ENCODE results near the gene ADAMTSL1. TPM values are rescaled to one million over a fixed set of nuclear protein-coding genes. Genes with fewer than 3 reads are reported as not detected.

Gene ADAMTSL1
- total and polyA plus RNA-seq, 2 of the 13 experiments (the other 11 are each of a cell fraction or from before 2014, with no cell fraction given), result not detected

DNA sequence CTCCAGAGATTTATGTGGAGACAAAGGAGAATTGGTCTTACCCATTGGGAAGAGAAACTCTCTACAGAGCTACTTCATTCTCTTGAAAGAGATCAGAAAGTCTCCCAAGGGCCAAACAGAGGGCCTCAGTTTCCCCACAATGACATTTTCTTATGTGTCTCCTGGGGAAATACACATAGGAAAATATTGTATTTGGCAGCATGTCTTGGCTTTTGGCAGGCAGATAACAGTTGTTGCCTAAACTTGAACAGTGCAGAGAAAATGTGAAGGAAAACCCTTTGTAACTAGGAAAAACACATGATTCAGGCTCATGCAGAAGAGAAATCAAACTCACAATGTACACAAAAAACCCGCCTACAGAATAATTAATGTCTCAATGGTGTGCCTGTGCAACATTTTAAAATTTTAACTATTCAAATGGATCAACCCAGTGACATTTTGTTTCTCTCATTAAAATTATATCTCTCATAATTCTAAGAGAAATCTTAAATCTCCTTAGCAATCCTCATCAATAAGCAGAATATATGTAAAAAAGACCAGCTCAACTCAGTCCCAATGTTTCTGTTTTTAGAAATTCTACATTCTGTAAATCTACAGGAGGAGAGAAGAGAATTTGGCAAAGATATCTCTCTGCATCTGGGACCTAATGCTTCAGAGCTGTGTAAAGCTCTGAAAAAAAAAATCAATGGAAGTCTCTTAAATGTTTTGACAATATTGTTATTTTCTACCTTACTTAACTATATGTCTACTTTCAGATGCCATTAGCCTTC, 205.1 kb downstream of the ADAMTSL1 start:
- Histone ChIP-seq H3K27me3 (ENCODE audit: control insufficient read depth in 1 of 2, insufficient read depth in 2 of 2, low read length in 2 of 2) (no peaks in the 10 kb centered on the region), H3K36me3 (replicated peaks in 1 of 2; ENCODE audit: control insufficient read depth in 1 of 2, insufficient read depth in 2 of 2, low read length in 2 of 2) (no peaks in the 10 kb centered on the region), H3K4me3 (replicated peaks in 1 of 3; ENCODE audit: insufficient read depth in 1 of 3, low read depth in 2 of 3, low read length in 3 of 3) (no peak overlapping the region), H3K4me1 (ENCODE audit: insufficient read depth, low read length) (no peaks in the 10 kb centered on the region), H3K9me3 (ENCODE audit: low read length) (no peaks in the 10 kb centered on the region), H3K4me2 (ENCODE audit: low read depth, low read length) (no peak overlapping the region), H3K27ac (ENCODE audit: extremely low read length, insufficient read depth, low read length) (no peak overlapping the region), H3K79me2 (ENCODE audit: insufficient read depth, low read length) (no peaks in the 10 kb centered on the region), H4K20me1 (ENCODE audit: insufficient read depth, low read length) (no peaks in the 10 kb centered on the region), H2AFZ (ENCODE audit: low read length) (no peak overlapping the region), H3K9ac (ENCODE audit: insufficient read depth, low read depth, low read length) (no peak overlapping the region)
- ChIA-PET CTCF (ENCODE audit: low intra/inter-chr PET ratio, low total read pairs) (no interaction called here), POLR2A (no interaction called here)
- intact Hi-C loops (cut with micrococcal nuclease; ENCODE audit: unreplicated experiment) (no loop called here), in situ Hi-C loops (cut with HindIII; ENCODE audit: extremely low pct_ligation_motif_present, low pct_unique_long_range_greater_than_20kb) (no loop called here)
- FAIRE-seq, result no peak
- BruUV-seq (replicated peaks), result no TSS peak
- ATAC-seq, result no peak
- WGBS (ENCODE audit: low lambda C conversion rate), result 0% methylated on average over 1 of the region's 1 CpG
- no peak for TF ChIP-seq PAX8 (CRISPR knock-in tag; IDR thresholded peaks at IDR 0.05; ENCODE audit: borderline replicate concordance)
- no peak for TF ChIP-seq CBFB (CRISPR knock-in tag; IDR thresholded peaks at IDR 0.05)
- no peak for DNase-seq (ENCODE audit: low spot score)

GRCh38 chr9:18682907-18683306, 209.0 kb downstream of the ADAMTSL1 start:
- H3K27ac ChIP-seq (ENCODE audit: extremely low read length, insufficient read depth, low read length), result no peak overlapping the region
- H3K27me3 ChIP-seq (ENCODE audit: control insufficient read depth in 1 of 2, insufficient read depth in 2 of 2, low read length in 2 of 2), result no peaks in the 10 kb centered on the region
- no peak overlapping the region for H2AFZ ChIP-seq (ENCODE audit: low read length)
- H3K79me2 ChIP-seq (ENCODE audit: insufficient read depth, low read length), result no peaks in the 10 kb centered on the region
- H3K36me3 ChIP-seq (replicated peaks in 1 of 2; ENCODE audit: control insufficient read depth in 1 of 2, insufficient read depth in 2 of 2, low read length in 2 of 2), result no peaks in the 10 kb centered on the region
- no peak overlapping the region for H3K9ac ChIP-seq (ENCODE audit: insufficient read depth, low read depth, low read length)
- H4K20me1 ChIP-seq (ENCODE audit: insufficient read depth, low read length), result no peaks in the 10 kb centered on the region
- ATAC-seq, result no peak
- no peak overlapping the region for H3K4me3 ChIP-seq (replicated peaks in 1 of 3; ENCODE audit: insufficient read depth in 1 of 3, low read depth in 2 of 3, low read length in 3 of 3)
- intact Hi-C loops (cut with micrococcal nuclease; ENCODE audit: unreplicated experiment) (no loop called here), in situ Hi-C loops (cut with HindIII; ENCODE audit: extremely low pct_ligation_motif_present, low pct_unique_long_range_greater_than_20kb) (no loop called here)
- no TSS peak for BruUV-seq (replicated peaks)
- no peak for FAIRE-seq
- WGBS (ENCODE audit: low lambda C conversion rate), result 19% methylated on average over 6 of the region's 6 CpGs
- ChIA-PET POLR2A (no interaction called here), CTCF (ENCODE audit: low intra/inter-chr PET ratio, low total read pairs) (no interaction called here)
- DNase-seq (ENCODE audit: low spot score), result no peak
- no peaks in the 10 kb centered on the region for H3K4me1 ChIP-seq (ENCODE audit: insufficient read depth, low read length)
- no peaks in the 10 kb centered on the region for H3K9me3 ChIP-seq (ENCODE audit: low read length)
- no peak for TF ChIP-seq ATM (IDR thresholded peaks at IDR 0.05; ENCODE audit: borderline replicate concordance)
- TF ChIP-seq ZNF451 (CRISPR knock-in tag; IDR thresholded peaks at IDR 0.05), result no peak
- TF ChIP-seq RBFOX2 (IDR thresholded peaks at IDR 0.05; ENCODE audit: low read depth, low read length), result no peak
- no peak for TF ChIP-seq MTF2 (CRISPR knock-in tag; IDR thresholded peaks at IDR 0.05; ENCODE audit: borderline replicate concordance)
- no peak for TF ChIP-seq NRL (CRISPR knock-in tag; IDR thresholded peaks at IDR 0.05; ENCODE audit: borderline replicate concordance)
- no peak for TF ChIP-seq ZNF468 (CRISPR knock-in tag; IDR thresholded peaks at IDR 0.05)
- TF ChIP-seq MED1 (CRISPR knock-in tag; IDR thresholded peaks at IDR 0.05), result no peak
- TF ChIP-seq ZNF883 (CRISPR knock-in tag; IDR thresholded peaks at IDR 0.05; ENCODE audit: not compliant biosample characterization), result no peak
- TF ChIP-seq NCOA1 (CRISPR knock-in tag; IDR thresholded peaks at IDR 0.05), result no peak
- TF ChIP-seq MAFG (CRISPR knock-in tag; IDR thresholded peaks at IDR 0.05), result no peak
- no peak for TF ChIP-seq PHB2 (IDR thresholded peaks at IDR 0.05; ENCODE audit: partially characterized antibody)
- no peak for TF ChIP-seq GATAD2A (CRISPR knock-in tag; IDR thresholded peaks at IDR 0.05)
- no peak overlapping the region for H3K4me2 ChIP-seq (ENCODE audit: low read depth, low read length)

All from HepG2 (cell line).